SKM-1 treated with dmso at 0.1 percent for 144 hours (cell line): ENCODE measurements around the gene RPS2.
A peak's percentile ranks its signal among the peaks of the same experiment; 100 is the strongest.
"Not testable (repeated sequence)": the region's sequence is repeated elsewhere in the genome, so short reads cannot be mapped to it uniquely, and the experiment has no call there.

Experiments used
- DNase-seq: peaks from one replicate; lab custom pipeline; 2025; ENCODE audit not compliant: unreplicated experiment; lab: John Stamatoyannopoulos, UW

RPS2 gene

GRCh38 chr16:1965396-1966001 is 873 bp upstream of the RPS2 start:
- DNase-seq, result no peak

GRCh38 chr16:1963806-1964505 is 670 bp downstream of the RPS2 start:
- no peak for DNase-seq

- not testable (repeated sequence) for DNase-seq
Observed at GRCh38 chr16:1962161-1963153, 2.2 kb downstream of the RPS2 start.

GRCh38 chr16:1961651-1962067 is 3.0 kb downstream of the RPS2 start:
- no peak for DNase-seq

GRCh38 chr16:1960665-1961630 is 3.7 kb downstream of the RPS2 start:
- DNase-seq, result peak; percentile 29

GRCh38 chr16:1959269-1960039 is 5.2 kb downstream of the RPS2 start, which contains the start of gene NDUFB10:
Gene NDUFB10, plus strand, starts transcription at chr16:1959538. Its CDS starts 87 bp downstream, at chr16:1959625.
- peak; percentile 82 for DNase-seq

- DNase-seq, result no peak
Observed at GRCh38 chr16:1958715-1959268, 5.8 kb downstream of the RPS2 start.

- DNase-seq, result not testable (repeated sequence)
Observed at GRCh38 chr16:1958143-1958491, 6.5 kb downstream of the RPS2 start.

GRCh38 chr16:1957434-1958142 is 7.0 kb downstream of the RPS2 start:
- not testable (repeated sequence) for DNase-seq

- no peak for DNase-seq
Observed at GRCh38 chr16:1953734-1954133, 10.9 kb downstream of the RPS2 start.

- no peak for DNase-seq
Observed at GRCh38 chr16:1950559-1950958, 14.1 kb downstream of the RPS2 start.

- no peak for DNase-seq
Observed at GRCh38 chr16:1950047-1950446, 14.6 kb downstream of the RPS2 start.

- no peak for DNase-seq
Observed at GRCh38 chr16:1949507-1949906, 15.1 kb downstream of the RPS2 start.

GRCh38 chr16:1947369-1947670 is 17.3 kb downstream of the RPS2 start:
- no peak for DNase-seq

GRCh38 chr16:1946495-1947368 is 17.9 kb downstream of the RPS2 start:
- DNase-seq, result no peak

- no peak for DNase-seq
Observed at GRCh38 chr16:1945559-1946391, 18.9 kb downstream of the RPS2 start.

- DNase-seq, result no peak
Observed at GRCh38 chr16:1944612-1945199, 19.9 kb downstream of the RPS2 start.
